Endothelial cell of umbilical vein (primary cell): ENCODE data around the gene LPP. TPM values are rescaled to one million over a fixed set of nuclear protein-coding genes. Genes with fewer than 3 reads are reported as not detected.

ENCODE experiments used
- BruUV-seq: library from RNA; stranded (reverse); fragments of 400-500 nt; replicated peaks from 2 replicates; lab custom pipeline; 2021; lab: Mats Ljungman, UMichigan
- CTCF ChIA-PET: fragments of 300-600, 350-600 bp; sonication (Branson Sonifier 250); formaldehyde crosslinking; loops from one replicate; lab custom pipeline; 2021; ENCODE audit warnings: antibody characterized with exemption, inconsistent platforms; lab: Charles Lee
- POLR2A ChIA-PET: fragments of 300-600, 350-600 bp; sonication (Branson Sonifier 250); formaldehyde crosslinking; loops from one replicate; lab custom pipeline; 2021; ENCODE audit warnings: antibody characterized with exemption, inconsistent platforms; lab: Charles Lee
- DNase-seq: peaks from one replicate; pipeline ENCODE4 v3.0.0-alpha.2; 2011; ENCODE audit warnings: low read depth, low spot score
- FAIRE-seq: peaks from 2 replicates; lab custom pipeline; 2011; peaks lifted over from hg19 to GRCh38; lab: Jason Lieb, UNC
- H2AFZ ChIP-seq: 2 replicates; pipeline ENCODE4 v1.6.0; 2012; ENCODE audit warnings: low read depth, low read length, control low read depth, inconsistent platforms
- H3K27ac ChIP-seq: 2 replicates; pipeline ENCODE4 v1.5.1; 2011; ENCODE audit warnings: low read depth, mild to moderate bottlenecking, control low read depth, low read length, moderate library complexity; ENCODE audit not compliant: insufficient read depth
- H3K27me3 ChIP-seq, 2 experiments: 2 replicates each; pipeline versions ENCODE4 v1.6.0 to v1.6.1; 2011; ENCODE audit warnings: low read length in 2 of 2, mixed read lengths in 1 of 2; ENCODE audit not compliant: control insufficient read depth in 2 of 2, insufficient read depth in 2 of 2
- H3K36me3 ChIP-seq, 2 experiments: 2 replicates in 1 of 2; 3 replicates in 1 of 2; pipeline ENCODE4 v1.5.1; 2011; ENCODE audit warnings: low read length in 2 of 2, mild to moderate bottlenecking in 1 of 2, moderate library complexity in 1 of 2; ENCODE audit not compliant: control insufficient read depth in 2 of 2, insufficient read depth in 2 of 2; ENCODE audit errors: extremely low read depth in 1 of 2
- H3K4me1 ChIP-seq: 3 replicates; pipeline ENCODE4 v1.5.1; 2011; ENCODE audit warnings: mild to moderate bottlenecking, low read length; ENCODE audit not compliant: control insufficient read depth, insufficient read depth; ENCODE audit errors: extremely low read depth
- H3K4me2 ChIP-seq: 2 replicates; pipeline ENCODE4 v1.6.1; 2011; ENCODE audit warnings: low read length, control low read depth, mixed read lengths; ENCODE audit not compliant: insufficient read depth
- H3K4me3 ChIP-seq, 3 experiments: fragments of 200-600 bp in 1 of 3; sonication (generic), shearing (Covaris generic) in 1 of 3; replicated peaks in 1 of 3; 2 replicates each; pipeline ENCODE4 v1.5.1; 2011 to 2016; ENCODE audit warnings: control low read depth in 3 of 3, low read length in 3 of 3, mild to moderate bottlenecking in 2 of 3, inconsistent platforms in 1 of 3, low read depth in 1 of 3, moderate library complexity in 1 of 3; ENCODE audit not compliant: insufficient read depth in 1 of 3
- H3K79me2 ChIP-seq: 2 replicates; pipeline ENCODE4 v1.6.0; 2012; ENCODE audit warnings: low read length, inconsistent platforms; ENCODE audit not compliant: control insufficient read depth, insufficient read depth
- H3K9ac ChIP-seq: replicated peaks from 2 replicates; pipeline ENCODE3; 2011; ENCODE audit warnings: low read length, control low read depth; ENCODE audit not compliant: insufficient read depth; ENCODE audit errors: extremely low read depth
- H3K9me1 ChIP-seq: replicated peaks from 3 replicates; pipeline ENCODE4 v1.6.0; 2011; ENCODE audit warnings: mild to moderate bottlenecking, low read length; ENCODE audit not compliant: control insufficient read depth, insufficient read depth; ENCODE audit errors: extremely low read depth
- H3K9me3 ChIP-seq: replicated peaks from 2 replicates; pipeline ENCODE4 v1.5.1; 2012; ENCODE audit warnings: low read length, inconsistent platforms; ENCODE audit not compliant: control insufficient read depth, insufficient read depth
- H4K20me1 ChIP-seq: replicated peaks from 2 replicates; pipeline ENCODE3; 2011; ENCODE audit warnings: mild to moderate bottlenecking, low read length; ENCODE audit not compliant: control insufficient read depth, insufficient read depth; ENCODE audit errors: extremely low read depth
- CTCF ChIP-seq, 2 donors: IDR thresholded peaks; 1 replicate in 1 of 2; 2 replicates in 1 of 2; pipeline ENCODE4 v1.5.1; 2011; ENCODE audit warnings: low read length in 2 of 2, mild to moderate bottlenecking in 2 of 2, moderate library complexity in 2 of 2, control low read depth in 1 of 2, inconsistent platforms in 1 of 2, low read depth in 1 of 2; ENCODE audit not compliant: insufficient read depth in 1 of 2; ENCODE audit errors: extremely low read depth in 1 of 2
- EZH2 ChIP-seq: IDR thresholded peaks from 2 replicates; pipeline ENCODE4 v1.6.1; 2012; ENCODE audit warnings: borderline replicate concordance, low read depth, mild to moderate bottlenecking, moderate library complexity, low read length, inconsistent platforms; ENCODE audit not compliant: severe bottlenecking
- FOS ChIP-seq: IDR thresholded peaks from 2 replicates; pipeline ENCODE4 v1.6.1; 2011; ENCODE audit warnings: mild to moderate bottlenecking, low read length, moderate library complexity, borderline replicate concordance; ENCODE audit not compliant: insufficient read depth
- GATA2 ChIP-seq: IDR thresholded peaks from 2 replicates; pipeline ENCODE4 v1.7.0; 2011; ENCODE audit warnings: low read depth, mild to moderate bottlenecking, moderate library complexity, mixed read lengths, low read length; ENCODE audit not compliant: insufficient read length, insufficient read depth
- JUN ChIP-seq: IDR thresholded peaks from 2 replicates; pipeline ENCODE4 v1.6.1; 2011; ENCODE audit warnings: borderline replicate concordance, low read depth; ENCODE audit not compliant: insufficient read length, insufficient read depth
- MYC ChIP-seq: IDR thresholded peaks from one replicate; pipeline ENCODE4 v1.6.1; 2011; ENCODE audit warnings: mild to moderate bottlenecking, low read depth, low read length
- POLR2A ChIP-seq: IDR thresholded peaks from 2 replicates; pipeline ENCODE4 v1.6.1; 2012; ENCODE audit warnings: low read depth, mild to moderate bottlenecking, control low read depth, low read length
- POLR2AphosphoS5 ChIP-seq: IDR thresholded peaks from 2 replicates; pipeline ENCODE4 v1.6.1; 2012; ENCODE audit warnings: low read depth, mild to moderate bottlenecking, control low read depth, low read length, moderate library complexity; ENCODE audit not compliant: insufficient read depth
- dilution Hi-C: fragments of 300-500 bp; cut with MboI; formaldehyde crosslinking; loops from one replicate; pipeline ENCODE4 v1.15.0; 2019; ENCODE audit warnings: low sequenced_read_pairs; ENCODE audit not compliant: extremely low pct_ligation_motif_present
- intact Hi-C: fragments of 100-400 bp; cut with micrococcal nuclease; formaldehyde crosslinking; loops from one replicate; pipeline ENCODE4 v1.10.0; 2022
- polyA plus RNA-seq, 4 experiments: library from polyadenylated mRNA; depleted of rRNA in 3 of 4; stranded (reverse) in 3 of 4; unstranded in 1 of 4; fragments of >200 nt; gene quantifications; 2 replicates each; pipeline versions ENCODE4 v1.2.1 to v1.2.3, GENCODE V29; 2011 to 2012; ENCODE audit warnings: missing spikeins in 1 of 4
- total RNA-seq: library from RNA; stranded (reverse); gene quantifications from 2 replicates; pipeline ENCODE4 v1.2.3, GENCODE V29; 2021
- TF ChIP-seq, protein P1 (sequence below): IDR thresholded peaks from 2 replicates; pipeline ENCODE4 v1.6.1; 2011; ENCODE audit not compliant: insufficient read depth, insufficient read length

The LPP gene
- total and polyA plus RNA-seq, 2 donors (not counting 3 experiments of a cell fraction or from before 2014, with no cell fraction given), result 16.9 to 153 TPM

- no peaks in the 10 kb centered on the region for H4K20me1 ChIP-seq
- H2AFZ ChIP-seq, result no peak overlapping the region
- ChIA-PET POLR2A (no interaction called here), CTCF (interaction anchor here (0.6 to 1.1 kb wide), 2 partner anchors 12 to 1438 kb away, joined by 3 to 5 read pairs; no protein-coding TSS in a partner anchor)
- no peak for DNase-seq
- no peaks in the 10 kb centered on the region for H3K79me2 ChIP-seq
- intact Hi-C loops, result loop anchor here (5.0 kb wide), 1 partner anchor 943 kb away; no protein-coding TSS in a partner anchor
- no peak overlapping the region for H3K27ac ChIP-seq
- H3K9ac ChIP-seq, result no peak overlapping the region
- H3K4me3 ChIP-seq, result no peak overlapping the region
- FAIRE-seq, result no peak
- dilution Hi-C loops, result no loop called here
- H3K4me2 ChIP-seq, result no peak overlapping the region
- TF ChIP-seq POLR2A (no peak), JUN (no peak), FOS (no peak), POLR2AphosphoS5 (no peak), MYC (no peak), CTCF (IDR thresholded peaks at IDR 0.05; ENCODE audit: extremely low read depth in 1 of 2, insufficient read depth in 1 of 2, low read depth in 1 of 2, low read length in 2 of 2) (no peak), GATA2 (no peak), EZH2 (no peak)
- TF ChIP-seq, protein P1, sequence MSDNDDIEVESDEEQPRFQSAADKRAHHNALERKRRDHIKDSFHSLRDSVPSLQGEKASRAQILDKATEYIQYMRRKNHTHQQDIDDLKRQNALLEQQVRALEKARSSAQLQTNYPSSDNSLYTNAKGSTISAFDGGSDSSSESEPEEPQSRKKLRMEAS, result no peak
- H3K9me3 ChIP-seq, result no peaks in the 10 kb centered on the region
- no peaks in the 10 kb centered on the region for H3K9me1 ChIP-seq
- BruUV-seq, result no TSS peak
- H3K27me3 ChIP-seq, result no peaks in the 10 kb centered on the region
- peaks cover 7% of the 10 kb centered on the region for H3K4me1 ChIP-seq
- no peaks in the 10 kb centered on the region for H3K36me3 ChIP-seq
Measured at GRCh38 chr3:188685789-188686188, 531.8 kb downstream of the LPP start.
